NCI-H146 (cell line): Measurements from ENCODE around the gene PHF13.

ENCODE experiments used
- DNase-seq: peaks from one replicate; lab custom pipeline; 2025; lab: John Stamatoyannopoulos, UW

PHF13 gene

DNA sequence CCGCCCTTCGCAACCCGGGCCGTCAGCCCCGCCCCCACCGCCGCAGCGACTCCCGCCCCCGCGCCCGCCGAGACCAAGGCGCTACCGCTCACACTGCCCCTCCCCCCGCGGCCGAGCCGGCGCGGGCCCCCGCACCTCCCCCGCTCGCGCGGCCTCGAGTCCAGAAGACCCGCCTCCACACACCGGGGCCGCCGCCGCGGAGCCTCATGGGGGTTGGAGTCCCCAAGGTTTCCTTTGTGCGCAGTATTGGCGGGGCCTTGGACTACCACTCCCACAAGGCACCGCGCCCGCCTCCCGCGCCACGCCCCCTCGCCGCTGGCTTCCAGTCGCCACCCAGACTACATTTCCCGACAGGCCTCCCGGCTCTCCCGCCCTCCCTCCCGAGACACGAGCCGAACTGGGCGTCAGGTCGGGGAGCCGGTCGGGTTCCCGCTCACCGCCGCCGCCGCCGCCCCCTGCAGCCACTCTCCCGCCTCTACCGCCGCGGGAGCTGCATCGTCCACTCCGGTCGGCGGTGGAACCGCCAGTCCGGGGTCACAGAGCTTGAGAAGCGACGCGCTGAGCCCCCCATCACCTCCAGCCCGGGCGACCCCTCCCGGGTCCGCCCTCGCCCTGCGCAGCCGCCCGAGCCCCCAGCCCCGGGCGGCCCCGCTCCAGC lies at the start of gene PHF13:
Gene PHF13, plus strand, starts transcription at position 371 of the 658 bp plus-strand sequence. CDS start 336 bp downstream, outside the sequence.
- DNase-seq = peak; percentile 97

DNA sequence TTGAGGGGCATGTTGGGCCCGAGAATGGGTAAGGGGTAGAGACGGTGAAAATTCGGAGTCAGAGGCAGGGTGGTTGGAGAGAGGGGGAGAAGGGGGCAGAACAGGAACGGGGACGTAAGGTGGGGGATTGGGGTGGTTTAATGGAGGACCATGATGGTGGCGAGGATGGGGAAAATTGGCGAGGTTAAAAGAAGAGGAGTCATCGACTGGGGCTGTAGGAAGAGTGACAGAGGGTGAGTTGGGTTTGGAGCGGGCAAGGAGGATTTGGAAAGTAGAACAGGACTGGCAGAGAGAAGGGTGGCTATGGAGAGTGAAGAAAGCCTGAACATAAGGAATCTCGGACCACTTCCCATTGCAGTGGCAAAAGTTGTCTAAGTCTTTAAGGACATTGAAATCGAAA lies 44.5 kb upstream of the PHF13 start:
- DNase-seq = no peak

DNA sequence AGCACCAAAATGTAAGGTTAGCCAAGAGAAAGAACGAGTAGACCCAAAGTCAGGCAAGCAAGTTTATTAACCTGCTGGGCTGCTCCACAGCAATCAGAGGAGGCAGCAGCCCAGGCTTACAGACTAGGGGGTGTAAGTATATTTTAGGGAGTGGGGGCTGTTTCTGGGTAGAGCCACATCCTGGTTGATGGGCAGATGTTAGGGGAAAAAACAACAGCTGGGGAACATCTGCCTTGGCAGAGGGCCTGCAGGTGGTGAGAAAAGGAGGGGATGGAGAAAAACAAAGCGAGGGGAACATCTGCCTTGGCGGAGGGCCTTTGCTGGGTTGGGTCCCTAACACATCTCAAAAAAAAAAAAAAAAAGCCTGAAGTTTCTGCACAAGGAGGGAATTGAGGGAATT lies 43.4 kb upstream of the PHF13 start:
- DNase-seq = no peak

DNA sequence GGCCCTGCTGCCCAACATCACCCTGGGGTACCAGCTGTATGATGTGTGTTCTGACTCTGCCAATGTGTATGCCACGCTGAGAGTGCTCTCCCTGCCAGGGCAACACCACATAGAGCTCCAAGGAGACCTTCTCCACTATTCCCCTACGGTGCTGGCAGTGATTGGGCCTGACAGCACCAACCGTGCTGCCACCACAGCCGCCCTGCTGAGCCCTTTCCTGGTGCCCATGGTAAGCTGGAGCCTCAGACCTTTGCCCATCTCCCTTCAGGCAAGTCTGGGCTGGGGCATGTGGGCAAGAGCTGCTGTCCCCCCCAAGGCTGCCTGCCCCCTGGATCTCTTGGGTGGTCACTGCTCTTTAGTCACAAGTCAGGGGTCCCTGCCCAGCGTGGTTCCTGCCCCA lies 42.5 kb upstream of the PHF13 start:
- no peak for DNase-seq

DNA sequence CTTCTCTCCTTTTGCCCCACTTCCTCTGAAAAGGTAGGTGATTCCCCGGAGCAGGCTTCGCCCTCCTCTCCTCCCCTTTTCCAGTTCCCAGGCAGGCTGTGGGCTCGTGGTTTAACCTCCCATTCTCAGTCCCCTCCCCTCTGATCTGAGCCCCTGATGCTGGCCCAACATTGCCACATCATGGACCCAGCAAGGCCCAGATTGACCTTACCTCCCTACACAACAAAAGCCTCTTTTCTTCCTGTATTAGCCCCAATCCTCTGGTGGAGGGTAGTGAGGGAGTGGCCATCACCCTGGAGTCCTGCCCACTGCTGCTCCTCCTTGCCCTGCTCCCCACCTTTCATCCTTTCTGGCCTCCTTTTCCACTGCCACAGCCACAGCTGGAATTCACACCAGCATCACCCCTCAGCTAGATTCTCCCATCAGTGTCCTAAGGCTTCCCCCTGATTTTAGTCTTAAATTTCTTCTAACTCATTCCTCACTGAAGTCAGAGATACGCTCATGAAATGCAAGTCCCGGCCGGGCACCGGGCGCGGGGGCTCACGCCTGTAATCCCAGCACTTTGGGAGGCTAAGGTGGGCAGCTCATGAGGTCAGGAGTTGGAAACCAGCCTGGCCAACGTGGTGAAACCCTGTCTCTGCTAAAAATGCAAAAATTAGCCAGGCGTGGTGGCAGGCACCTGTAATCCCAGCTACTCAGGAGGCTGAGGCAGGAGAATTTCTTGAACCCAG lies 40.7 kb upstream of the PHF13 start:
- DNase-seq = no peak

DNA sequence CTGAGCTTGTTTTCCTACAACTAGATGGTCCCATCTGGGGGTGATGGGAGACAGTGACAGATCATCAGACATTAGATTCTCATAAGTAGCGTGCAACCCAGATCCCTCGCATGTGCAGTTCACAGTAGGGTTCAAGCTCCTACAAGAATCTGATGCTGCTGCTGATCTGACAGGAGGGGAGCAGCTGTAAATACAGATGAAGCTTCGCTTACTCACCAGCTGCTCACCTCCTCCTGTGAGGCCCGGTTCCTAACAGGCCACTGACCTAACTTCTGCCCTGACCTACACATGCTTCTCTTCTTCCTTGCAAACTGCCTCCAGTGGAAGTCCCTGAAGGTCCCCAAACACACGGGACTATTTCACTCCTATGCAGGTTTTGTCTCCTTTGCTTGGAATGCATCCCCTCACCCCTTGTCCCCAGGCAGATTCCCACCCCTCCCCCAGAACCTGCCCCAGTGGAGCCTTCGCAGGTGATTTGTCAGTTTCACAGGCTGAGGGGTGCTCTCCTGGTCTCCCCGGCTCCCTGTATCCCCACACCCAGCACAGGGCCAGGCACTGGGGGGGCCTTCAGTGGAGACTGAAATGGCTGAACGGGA lies 39.4 kb upstream of the PHF13 start:
- peak; percentile 6 for DNase-seq

DNA sequence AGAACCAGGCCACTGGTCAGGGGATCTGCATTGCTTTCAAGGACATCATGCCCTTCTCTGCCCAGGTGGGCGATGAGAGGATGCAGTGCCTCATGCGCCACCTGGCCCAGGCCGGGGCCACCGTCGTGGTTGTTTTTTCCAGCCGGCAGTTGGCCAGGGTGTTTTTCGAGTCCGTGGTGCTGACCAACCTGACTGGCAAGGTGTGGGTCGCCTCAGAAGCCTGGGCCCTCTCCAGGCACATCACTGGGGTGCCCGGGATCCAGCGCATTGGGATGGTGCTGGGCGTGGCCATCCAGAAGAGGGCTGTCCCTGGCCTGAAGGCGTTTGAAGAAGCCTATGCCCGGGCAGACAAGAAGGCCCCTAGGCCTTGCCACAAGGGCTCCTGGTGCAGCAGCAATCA lies 38.7 kb upstream of the PHF13 start:
- no peak for DNase-seq

DNA sequence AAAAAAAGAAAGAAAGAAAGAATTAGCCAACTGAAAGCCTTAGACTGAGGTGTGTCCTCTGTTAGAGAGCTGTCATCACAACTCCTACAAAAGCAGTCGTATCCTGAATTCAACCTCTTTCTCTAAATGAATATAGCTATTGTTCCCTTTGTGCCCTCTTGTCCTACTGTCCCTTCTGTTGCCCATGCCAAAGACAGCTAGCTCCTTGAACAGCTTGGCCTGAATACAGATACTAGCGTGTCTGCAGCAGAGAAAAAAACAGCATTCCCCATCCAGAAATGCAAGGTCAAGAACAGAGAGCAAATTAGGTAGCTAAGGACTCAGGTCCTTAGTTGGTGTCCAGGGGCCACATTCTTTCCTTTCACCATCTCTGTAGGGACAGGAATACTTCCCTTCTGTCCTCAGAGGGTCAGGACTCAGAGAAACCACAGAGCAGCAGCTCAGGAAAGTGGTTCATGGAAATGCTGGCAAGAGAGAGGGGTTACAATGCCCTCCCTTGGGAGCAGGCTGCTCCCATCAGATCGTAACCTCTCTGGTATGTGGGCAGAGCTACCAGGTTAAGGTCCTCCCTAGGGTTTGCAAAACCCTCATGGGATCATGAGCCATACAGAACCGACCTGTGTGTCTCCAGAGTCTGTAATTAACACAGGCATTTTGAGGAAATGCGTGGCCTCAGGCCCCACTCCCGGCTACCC lies 35.6 kb upstream of the PHF13 start:
- no peak for DNase-seq

DNA sequence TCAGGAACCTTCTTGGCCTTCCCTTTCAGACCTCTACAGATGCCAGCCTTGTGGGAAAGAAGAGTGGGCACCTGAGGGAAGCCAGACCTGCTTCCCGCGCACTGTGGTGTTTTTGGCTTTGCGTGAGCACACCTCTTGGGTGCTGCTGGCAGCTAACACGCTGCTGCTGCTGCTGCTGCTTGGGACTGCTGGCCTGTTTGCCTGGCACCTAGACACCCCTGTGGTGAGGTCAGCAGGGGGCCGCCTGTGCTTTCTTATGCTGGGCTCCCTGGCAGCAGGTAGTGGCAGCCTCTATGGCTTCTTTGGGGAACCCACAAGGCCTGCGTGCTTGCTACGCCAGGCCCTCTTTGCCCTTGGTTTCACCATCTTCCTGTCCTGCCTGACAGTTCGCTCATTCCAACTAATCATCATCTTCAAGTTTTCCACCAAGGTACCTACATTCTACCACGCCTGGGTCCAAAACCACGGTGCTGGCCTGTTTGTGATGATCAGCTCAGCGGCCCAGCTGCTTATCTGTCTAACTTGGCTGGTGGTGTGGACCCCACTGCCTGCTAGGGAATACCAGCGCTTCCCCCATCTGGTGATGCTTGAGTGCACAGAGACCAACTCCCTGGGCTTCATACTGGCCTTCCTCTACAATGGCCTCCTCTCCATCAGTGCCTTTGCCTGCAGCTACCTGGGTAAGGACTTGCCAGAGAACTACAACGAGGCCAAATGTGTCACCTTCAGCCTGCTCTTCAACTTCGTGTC lies 34.7 kb upstream of the PHF13 start:
- DNase-seq = peak; percentile 6

DNA sequence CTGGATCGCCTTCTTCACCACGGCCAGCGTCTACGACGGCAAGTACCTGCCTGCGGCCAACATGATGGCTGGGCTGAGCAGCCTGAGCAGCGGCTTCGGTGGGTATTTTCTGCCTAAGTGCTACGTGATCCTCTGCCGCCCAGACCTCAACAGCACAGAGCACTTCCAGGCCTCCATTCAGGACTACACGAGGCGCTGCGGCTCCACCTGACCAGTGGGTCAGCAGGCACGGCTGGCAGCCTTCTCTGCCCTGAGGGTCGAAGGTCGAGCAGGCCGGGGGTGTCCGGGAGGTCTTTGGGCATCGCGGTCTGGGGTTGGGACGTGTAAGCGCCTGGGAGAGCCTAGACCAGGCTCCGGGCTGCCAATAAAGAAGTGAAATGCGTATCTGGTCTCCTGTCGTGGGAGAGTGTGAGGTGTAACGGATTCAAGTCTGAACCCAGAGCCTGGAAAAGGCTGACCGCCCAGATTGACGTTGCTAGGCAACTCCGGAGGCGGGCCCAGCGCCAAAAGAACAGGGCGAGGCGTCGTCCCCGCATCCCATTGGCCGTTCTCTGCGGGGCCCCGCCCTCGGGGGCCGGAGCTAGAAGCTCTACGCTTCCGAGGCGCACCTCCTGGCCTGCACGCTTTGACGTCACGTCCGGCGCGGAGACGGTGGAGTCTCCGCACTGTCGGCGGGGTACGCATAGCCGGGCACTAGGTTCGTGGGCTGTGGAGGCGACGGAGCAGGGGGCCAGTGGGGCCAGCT lies 34.0 kb upstream of the PHF13 start, which contains the start of gene ZBTB48:
Gene ZBTB48, plus strand, starts transcription at position 621 of the 745 bp plus-strand sequence. CDS start 616 bp downstream, outside the sequence.
- peak; percentile 93 for DNase-seq

DNA sequence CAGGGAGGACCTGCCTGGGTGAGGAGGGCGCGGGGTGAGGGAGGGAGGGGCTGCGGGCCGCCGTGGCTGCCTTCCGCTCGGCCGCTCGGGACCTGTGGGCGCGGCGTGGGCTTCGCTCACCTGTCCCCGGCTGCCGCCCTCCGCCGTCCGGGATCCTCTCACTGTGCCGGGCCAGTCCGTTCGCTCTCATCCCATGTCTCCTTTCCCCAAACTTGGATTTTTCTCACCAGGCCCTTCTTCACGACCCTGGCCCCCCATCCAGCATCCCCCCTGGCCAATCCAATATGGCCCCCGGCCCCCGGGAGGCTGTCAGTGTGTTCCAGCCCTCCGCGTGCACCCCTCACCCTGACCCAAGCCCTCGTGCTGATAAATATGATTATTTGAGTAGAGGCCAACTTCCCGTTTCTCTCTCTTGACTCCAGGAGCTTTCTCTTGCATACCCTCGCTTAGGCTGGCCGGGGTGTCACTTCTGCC lies 33.4 kb upstream of the PHF13 start:
- DNase-seq = no peak

DNA sequence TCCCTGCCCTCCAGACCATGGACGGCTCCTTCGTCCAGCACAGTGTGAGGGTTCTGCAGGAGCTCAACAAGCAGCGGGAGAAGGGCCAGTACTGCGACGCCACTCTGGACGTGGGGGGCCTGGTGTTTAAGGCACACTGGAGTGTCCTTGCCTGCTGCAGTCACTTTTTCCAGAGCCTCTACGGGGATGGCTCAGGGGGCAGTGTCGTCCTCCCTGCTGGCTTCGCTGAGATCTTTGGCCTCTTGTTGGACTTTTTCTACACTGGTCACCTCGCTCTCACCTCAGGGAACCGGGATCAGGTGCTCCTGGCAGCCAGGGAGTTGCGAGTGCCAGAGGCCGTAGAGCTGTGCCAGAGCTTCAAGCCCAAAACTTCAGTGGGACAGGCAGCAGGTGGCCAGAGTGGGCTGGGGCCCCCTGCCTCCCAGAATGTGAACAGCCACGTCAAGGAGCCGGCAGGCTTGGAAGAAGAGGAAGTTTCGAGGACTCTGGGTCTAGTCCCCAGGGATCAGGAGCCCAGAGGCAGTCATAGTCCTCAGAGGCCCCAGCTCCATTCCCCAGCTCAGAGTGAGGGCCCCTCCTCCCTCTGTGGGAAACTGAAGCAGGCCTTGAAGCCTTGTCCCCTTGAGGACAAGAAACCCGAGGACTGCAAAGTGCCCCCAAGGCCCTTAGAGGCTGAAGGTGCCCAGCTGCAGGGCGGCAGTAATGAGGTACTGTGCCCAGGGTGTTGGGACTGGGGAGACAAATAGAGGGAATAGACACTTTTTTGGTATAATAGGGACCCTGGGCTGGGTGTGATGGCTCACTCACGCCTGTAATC lies 32.7 kb upstream of the PHF13 start:
- DNase-seq = no peak

DNA sequence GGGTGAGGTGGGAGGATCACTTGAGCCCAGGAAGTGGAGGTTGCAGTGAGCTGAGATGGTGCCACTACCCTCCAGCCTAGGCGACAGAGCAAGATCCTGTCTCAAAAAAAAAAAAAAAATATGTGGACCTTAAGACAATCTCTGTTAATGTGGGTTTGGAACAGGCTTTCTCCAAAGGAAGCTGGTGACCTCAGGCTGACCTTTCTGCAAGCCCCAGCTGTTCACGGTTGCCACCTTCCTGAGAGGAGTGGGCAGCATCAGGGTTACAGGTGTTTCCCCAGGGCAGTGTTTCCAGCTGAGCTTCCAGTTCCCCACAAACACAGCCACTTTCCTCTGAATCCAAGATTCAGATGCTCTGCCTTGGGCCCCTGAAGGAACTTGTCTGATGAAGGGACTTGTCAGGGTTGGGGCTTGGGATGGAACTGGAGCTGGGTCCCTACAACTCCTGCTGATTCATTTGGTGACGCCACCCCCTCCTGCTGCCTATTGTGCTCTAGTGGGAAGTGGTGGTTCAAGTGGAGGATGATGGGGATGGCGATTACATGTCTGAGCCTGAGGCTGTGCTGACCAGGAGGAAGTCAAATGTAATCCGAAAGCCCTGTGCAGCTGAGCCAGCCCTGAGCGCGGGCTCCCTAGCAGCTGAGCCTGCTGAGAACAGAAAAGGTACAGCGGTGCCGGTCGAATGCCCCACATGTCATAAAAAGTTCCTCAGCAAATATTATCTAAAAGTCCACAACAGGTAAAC lies 31.8 kb upstream of the PHF13 start:
- no peak for DNase-seq

DNA sequence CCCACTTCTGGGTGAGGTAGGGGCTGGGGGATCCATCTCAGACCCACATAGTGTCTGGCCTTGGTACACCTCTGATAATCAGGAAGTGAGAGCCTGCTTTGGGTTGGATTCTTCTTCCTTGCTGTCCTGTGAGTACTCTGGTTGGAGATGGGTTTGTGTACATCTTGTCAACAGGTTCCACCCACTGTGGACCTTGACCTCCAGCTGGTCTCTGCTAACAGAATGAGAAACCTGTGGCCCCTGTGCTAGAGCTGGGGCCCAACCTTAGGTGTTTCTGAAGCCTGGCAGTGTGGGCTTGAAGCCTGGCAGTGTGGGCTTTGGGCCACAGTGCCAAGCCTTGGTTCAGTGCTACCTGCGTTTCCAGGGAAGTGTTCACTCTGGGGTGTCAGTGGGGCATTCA lies 31.2 kb upstream of the PHF13 start:
- DNase-seq = no peak

DNA sequence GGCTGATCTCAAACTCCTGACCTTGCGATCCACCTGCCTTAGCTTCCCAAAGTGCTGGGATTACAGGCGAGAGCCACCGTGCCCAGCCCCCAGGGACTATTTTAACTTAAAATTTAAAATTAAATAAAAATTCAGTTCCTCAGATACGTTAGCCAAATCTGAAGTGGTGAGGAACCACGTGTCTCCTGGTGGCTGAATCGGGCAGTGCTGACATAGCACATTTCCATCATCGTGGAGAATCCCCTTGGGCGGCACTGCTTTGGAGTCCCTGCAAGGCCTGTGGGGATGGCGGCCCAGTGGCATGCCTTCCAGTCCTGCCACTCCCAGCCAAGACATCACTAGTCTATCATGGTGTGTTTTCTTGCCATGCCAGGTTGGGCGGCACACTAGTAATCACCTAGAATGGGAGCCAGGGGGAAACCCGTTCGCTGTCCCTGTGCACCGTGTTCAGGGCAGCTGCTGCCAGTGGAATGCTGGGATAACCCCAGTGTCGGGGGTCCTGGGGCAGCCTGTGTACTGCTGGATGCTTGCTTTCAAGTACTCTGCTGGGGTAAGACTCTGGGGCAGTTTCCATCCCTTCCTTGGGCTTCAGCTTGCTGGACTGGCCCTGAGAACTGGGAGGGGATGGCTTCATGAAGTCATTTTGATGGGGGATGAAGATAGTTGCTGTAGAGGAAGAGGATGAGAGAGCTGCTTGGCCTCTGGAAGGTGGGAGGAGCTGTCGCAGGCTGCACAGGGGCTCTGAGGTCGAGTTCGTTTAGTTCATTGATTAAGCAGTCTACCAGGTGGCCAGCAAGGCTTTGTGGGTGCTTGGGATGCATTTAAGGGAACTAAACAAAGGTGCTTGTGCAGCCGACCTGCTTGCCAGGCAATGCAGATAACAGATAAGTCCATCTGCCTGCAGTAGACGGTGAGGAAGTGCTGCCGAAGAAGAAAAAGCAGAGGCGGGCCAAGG lies 29.1 kb upstream of the PHF13 start:
- DNase-seq = no peak

DNA sequence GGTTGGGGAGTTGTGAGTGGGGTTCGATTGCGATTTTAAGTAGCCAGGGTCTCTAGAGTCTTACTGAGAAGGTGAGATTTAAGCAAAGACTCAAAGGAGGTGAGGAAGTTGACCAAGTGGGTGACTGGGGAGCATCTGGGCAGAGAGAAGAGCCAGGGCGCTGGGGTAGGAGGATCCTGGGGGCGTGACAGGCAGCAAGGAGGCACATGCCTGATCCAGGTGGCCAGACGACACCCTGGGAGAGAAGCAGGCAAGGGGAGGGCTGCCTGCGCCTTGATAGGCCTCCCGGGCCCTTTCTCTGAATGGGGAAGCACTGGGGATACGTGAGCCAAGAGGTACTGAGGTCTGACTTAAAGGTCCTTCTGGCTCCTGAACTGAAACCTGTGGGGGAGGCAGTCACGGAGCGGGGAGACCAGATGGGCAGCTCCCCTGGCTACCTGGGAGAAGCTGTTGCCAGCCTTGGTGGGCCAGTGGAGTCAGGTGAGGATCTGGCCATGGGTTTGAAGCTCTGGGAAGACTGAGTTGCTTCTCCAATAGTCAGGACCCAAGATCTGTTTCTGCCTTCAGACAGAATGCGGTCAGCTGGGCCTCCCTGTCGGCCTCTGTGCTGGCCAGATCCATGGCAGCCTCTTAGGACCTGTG lies 28.3 kb upstream of the PHF13 start:
- DNase-seq = no peak

DNA sequence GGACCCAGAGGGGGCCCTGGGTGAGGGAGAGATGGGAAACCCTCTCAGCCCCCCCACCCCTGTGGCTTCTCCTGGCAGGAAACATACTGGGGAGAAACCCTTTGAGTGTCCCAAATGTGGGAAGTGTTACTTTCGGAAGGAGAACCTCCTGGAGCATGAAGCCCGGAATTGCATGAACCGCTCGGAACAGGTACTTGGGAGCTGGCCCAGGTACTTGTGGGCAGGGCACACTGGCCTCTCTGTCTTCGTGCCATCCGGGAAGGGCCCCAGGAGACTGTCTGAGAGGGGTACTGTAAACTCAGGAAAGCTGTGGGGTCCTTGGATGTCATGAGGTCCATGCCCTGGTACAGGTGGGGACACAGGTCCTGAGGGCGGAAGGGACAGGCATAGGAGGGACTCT lies 27.7 kb upstream of the PHF13 start:
- DNase-seq = no peak

DNA sequence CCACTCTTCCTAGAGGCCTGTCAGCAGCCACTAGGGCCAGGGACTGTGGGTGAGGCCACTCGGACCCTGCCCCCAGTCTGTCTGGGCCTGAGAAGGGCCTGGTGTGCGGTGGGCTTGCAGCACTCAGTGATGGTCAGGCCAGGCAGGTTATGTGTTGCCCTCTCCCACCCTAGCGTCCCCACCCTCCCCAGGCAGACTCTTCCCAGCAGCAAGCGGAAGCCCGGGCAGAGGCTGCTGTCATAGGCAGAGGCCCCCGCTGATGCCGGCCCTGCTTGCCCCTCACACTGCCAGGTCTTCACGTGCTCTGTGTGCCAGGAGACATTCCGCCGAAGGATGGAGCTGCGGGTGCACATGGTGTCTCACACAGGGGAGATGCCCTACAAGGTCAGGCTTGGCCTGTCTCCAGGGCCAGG lies 27.1 kb upstream of the PHF13 start:
- DNase-seq = no peak
